Effector CD8-positive, alpha-beta T cell (primary cell): Measurements from ENCODE around the gene PLEKHG4B.
A peak's percentile ranks its signal among the peaks of the same experiment; 100 is the strongest.
"Not testable (repeated sequence)": the region's sequence is repeated elsewhere in the genome, so short reads cannot be mapped to it uniquely, and the experiment has no call there.

Source experiments
- DNase-seq: peaks from one replicate; lab custom pipeline; 2025; lab: John Stamatoyannopoulos, UW
- total RNA-seq, 4 experiments: gene quantifications; one replicate each; lab custom pipeline; 2026; lab: John Stamatoyannopoulos, UW

PLEKHG4B gene, protein sequence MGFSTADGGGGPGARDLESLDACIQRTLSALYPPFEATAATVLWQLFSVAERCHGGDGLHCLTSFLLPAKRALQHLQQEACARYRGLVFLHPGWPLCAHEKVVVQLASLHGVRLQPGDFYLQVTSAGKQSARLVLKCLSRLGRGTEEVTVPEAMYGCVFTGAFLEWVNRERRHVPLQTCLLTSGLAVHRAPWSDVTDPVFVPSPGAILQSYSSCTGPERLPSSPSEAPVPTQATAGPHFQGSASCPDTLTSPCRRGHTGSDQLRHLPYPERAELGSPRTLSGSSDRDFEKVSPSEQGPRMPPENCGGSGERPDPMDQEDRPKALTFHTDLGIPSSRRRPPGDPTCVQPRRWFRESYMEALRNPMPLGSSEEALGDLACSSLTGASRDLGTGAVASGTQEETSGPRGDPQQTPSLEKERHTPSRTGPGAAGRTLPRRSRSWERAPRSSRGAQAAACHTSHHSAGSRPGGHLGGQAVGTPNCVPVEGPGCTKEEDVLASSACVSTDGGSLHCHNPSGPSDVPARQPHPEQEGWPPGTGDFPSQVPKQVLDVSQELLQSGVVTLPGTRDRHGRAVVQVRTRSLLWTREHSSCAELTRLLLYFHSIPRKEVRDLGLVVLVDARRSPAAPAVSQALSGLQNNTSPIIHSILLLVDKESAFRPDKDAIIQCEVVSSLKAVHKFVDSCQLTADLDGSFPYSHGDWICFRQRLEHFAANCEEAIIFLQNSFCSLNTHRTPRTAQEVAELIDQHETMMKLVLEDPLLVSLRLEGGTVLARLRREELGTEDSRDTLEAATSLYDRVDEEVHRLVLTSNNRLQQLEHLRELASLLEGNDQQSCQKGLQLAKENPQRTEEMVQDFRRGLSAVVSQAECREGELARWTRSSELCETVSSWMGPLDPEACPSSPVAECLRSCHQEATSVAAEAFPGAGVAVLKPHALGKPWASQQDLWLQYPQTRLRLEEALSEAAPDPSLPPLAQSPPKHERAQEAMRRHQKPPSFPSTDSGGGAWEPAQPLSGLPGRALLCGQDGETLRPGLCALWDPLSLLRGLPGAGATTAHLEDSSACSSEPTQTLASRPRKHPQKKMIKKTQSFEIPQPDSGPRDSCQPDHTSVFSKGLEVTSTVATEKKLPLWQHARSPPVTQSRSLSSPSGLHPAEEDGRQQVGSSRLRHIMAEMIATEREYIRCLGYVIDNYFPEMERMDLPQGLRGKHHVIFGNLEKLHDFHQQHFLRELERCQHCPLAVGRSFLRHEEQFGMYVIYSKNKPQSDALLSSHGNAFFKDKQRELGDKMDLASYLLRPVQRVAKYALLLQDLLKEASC (N-terminal part only)
- 0 reads per million in 4 experiments for total RNA-seq

- DNase-seq, result no peak
These were observed at the start of gene PLEKHG4B for GRCh38 chr5:91556-92263. Gene PLEKHG4B (plus strand): TSS chr5:92168. CDS start chr5:92232, 64 bp downstream.

DNA sequence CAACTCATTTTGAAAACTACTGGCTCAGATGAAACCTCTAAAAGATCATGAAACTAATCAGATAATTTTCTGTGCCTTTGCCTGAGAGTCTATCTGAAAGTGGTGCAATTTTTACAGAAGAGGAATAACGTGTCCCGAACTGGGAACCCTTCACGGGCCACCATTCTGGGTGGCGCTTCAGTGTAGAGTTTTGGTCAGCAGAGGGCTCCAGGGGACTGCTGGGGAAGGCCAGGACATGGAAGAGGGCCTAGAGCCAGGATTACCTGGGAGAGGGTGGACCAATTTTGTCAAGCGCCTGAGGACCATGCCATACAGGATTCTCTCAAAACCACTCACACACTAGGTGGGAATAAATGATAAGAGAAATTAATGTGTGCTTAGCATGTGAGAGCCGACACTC, 49.7 kb upstream of the PLEKHG4B start:
- no peak for DNase-seq

DNA sequence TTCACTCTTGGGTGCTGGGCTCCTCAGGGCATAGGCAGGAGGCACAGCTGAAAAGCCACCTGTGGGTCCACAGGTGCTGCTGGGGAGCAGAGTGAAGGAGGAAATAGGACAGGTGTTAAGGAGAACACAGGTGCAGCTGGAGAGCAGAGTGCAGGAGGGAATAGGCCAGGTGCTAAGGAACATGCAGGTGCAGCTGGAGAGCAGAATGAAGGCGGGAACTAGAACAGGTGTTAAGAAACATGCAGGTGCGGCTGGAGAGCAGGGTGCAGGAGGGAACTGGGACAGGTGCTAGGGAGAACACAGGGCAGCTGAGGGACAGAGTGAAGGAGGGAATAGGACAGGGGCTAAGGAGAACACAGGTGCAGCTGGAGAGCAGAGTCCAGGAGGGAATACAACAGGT, 43.8 kb upstream of the PLEKHG4B start:
- DNase-seq, result no peak

DNA sequence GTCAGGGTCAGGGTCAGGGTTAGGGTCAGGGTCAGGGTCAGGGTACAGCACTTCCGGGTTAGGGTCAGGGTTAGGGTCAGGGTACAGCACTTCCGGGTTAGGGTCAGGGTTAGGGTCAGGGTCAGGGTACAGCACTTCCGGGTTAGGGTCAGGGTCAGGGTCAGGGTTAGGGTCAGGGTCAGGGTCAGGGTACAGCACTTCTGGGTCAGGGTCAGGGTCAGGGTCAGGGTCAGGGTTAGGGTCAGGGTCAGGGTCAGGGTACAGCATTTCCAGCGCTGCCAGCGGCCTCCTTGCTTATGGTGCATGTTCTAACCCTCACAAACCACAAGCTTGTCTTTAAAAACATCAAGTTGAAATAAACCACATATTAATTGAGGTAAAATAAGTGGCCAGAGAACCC, 42.4 kb upstream of the PLEKHG4B start:
- DNase-seq, result peak; percentile 7

DNA sequence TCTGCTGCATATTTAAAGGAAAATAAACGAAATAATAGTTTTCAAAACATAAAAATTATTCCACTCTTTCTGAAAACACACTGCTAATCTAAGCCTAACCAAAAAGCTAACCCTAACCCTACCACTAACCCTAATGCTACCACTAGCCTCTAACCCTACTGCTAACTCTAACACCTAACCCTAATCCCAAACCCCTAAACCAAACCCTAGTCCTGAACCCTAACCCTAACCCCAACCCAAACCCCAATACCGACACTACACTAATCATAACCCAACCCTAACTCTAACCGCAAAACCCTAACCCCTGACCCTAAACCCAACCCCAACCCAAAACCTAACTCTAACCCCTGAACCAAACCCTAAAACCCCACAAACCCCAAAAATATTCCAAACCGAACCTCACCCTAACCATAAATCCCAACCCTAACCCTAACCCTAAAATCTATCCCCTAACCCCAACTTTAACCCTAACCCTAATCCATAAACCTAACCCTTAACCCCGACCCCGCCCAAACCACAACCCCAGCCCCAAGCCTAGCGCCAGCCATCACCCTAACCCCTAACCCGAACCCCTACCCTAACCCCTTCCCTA, 41.9 kb upstream of the PLEKHG4B start:
- DNase-seq, result no peak

DNA sequence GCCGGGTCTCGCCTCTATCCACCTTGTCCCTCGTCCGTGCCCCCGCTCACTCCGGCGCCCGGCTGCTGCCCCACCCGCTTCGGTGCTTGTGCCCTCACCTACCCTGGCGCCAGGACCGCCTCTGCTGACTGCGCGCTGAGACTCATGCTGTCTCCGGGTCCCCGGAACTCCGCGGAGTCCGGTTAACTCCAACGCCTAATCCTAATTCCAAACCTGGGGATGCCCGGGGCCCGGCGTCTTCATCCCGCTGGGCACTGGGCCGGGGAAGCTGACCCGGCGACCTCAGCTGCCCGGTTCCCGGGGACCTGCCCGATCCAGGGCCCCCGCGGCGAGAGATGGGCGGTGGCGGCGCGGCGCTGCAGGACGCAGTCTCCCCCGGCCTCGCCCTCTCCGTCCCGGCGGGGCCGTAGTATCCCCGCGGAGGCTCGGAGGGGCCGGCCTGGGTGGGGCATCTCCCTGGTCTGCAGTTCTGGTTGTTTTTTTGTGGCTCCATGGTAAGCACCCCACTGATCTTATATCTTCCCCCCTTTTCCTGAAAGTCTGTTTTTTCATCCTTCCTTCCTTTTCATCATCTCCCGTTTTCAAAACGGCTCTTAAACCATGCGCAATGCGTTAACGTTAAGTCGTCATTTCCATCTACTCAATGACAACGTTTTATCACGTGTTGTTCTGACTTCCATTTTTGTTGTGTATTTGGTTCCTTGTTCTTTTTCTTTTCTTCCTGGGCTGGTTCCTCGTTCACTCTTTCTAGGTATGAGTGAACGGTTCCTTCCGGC, 41.1 kb upstream of the PLEKHG4B start:
- DNase-seq, result no peak

- DNase-seq, result no peak
These were observed 40.5 kb upstream of the PLEKHG4B start for GRCh38 chr5:51500-51823.

GRCh38 chr5:53381-54174, 38.4 kb upstream of the PLEKHG4B start:
- DNase-seq, result no peak

DNA sequence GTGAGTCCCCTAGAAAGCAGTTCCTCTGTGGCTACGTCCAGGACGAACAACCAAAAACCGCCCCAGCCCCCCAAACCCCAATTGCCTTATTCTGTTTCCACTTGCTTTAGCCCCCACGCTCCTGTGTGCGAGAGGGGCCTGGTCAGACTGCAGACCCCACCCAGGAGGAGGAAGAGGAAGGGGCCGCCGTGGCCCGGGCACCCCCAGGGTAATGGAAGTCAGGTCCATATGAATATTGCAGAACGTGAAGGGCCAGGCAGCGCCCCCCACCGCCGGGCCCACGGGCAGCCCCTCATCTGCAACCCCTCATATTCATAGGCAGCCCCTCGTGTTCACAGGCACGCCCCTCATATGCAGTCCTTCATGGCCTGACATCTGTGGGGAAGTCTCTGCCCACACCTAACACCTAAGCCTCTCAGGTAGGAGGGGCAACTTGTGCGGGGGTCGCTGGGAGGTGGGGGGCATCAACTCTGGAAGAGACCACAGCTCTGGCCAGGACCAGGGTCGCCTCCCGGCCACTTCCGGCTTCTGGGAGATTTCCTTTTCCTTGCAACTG, 37.7 kb upstream of the PLEKHG4B start:
- no peak for DNase-seq

DNA sequence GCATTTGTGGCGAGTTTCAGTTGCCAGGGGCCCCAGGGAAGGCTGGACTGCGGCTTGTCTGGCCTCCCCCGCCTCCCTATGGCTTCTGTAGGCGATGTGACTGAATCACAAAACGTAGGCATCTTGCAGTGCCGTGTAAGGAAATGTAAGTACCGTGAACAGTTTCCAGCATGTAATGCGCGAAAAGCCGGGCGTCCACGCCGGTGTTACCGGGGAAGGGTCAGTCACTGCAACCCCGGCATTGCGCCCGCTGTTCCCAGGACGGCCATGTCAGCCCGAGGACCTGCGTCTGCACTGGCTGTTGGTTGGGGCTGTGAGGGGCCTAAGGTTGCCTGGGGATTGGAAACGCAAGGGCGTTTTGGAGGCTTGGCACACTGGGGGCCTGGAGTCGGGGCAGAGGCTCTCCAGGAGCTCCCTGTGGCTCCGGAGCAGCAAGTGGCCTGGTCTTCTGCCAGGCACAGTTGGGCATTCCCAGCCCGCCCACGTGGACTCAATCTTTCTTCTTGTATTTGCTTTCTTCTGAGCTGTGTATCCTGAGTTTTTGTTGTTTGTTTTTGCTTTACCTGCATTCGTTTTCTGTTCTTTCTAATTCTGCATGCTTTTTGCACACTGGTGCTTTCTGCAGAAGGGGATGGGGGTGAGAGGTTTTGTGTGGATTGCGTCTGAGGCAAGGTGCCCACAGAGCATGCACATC, 36.9 kb upstream of the PLEKHG4B start:
- DNase-seq, result no peak

DNA sequence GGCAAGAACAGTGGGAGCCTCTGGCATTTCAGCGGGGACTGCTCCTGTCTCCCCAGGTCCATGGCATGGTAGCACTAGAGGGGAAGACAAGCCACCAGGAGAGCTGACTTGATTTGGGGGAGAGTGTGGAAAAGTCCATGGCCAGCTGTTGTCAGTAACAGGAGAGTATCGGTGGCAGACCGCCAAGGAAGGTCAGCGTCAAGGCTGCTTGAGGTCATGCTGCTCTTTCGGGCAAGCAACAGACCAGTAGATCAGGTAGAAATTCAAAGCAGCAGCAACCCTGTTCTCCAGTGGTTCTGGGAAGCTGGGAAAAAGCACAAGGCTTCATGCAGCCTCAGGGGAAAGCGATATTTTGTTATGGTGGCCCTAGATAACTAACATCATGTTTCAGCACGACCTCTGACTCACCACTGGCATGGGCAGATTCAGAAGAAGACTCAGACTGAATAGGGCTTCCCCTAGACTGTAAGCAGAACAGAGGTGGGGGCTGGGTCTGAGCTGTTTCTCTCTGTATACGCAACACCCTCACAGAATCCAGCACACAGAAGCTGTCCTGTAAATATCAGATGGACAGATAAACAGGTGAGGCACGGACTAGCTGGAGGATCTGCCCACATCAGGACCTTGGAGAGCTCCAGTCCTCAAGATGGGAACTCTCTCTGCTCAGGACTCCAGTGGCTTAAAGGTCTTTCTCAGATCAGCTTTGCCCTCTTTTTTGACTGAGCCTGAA, 35.2 kb upstream of the PLEKHG4B start:
- DNase-seq, result no peak

GRCh38 chr5:60250-60649, 31.7 kb upstream of the PLEKHG4B start:
- DNase-seq, result not testable (repeated sequence)

GRCh38 chr5:70440-70839, 21.5 kb upstream of the PLEKHG4B start:
- no peak for DNase-seq

DNA sequence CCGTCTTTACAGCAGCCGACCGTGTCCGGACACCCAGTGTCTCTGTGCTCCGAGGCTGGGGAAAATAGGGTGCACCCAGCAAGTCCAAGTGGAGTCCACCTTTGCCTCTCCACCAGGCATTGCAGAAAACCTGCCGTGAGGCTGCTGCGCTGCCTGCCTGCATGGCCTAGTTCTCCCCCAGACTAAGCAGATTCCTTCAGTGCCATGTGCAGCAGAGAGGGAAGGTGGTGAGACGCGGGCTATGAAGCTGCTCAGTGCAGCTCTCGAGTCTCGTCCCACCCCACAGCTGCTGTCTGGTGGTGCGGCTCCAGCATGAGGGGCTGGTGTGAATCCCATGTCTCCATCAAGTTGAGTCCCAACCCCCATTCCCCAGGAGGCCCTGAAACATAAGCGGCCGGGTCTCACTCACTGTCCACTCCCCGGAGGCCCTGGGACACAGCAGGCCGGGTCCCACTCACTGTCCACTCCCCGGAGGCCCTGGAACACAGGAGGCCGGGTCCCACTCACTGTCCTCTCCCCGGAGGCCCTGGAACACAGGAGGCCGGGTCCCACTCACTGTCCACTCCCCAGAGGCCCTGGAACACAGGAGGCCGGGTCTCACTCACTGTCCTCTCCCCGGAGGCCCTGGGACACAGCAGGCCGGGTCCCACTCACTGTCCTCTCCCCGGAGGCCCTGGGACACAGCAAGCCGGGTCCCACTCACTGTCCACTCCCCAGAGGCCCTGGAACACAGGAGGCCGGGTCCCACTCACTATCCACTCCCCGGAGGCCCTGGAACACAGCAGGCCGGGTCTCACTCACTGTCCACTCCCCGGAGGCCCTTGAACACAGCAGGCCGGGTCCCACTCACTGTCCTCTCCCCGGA, 19.4 kb upstream of the PLEKHG4B start:
- DNase-seq, result not testable (repeated sequence)

- not testable (repeated sequence) for DNase-seq
These were observed 18.9 kb upstream of the PLEKHG4B start for GRCh38 chr5:73181-73447.

DNA sequence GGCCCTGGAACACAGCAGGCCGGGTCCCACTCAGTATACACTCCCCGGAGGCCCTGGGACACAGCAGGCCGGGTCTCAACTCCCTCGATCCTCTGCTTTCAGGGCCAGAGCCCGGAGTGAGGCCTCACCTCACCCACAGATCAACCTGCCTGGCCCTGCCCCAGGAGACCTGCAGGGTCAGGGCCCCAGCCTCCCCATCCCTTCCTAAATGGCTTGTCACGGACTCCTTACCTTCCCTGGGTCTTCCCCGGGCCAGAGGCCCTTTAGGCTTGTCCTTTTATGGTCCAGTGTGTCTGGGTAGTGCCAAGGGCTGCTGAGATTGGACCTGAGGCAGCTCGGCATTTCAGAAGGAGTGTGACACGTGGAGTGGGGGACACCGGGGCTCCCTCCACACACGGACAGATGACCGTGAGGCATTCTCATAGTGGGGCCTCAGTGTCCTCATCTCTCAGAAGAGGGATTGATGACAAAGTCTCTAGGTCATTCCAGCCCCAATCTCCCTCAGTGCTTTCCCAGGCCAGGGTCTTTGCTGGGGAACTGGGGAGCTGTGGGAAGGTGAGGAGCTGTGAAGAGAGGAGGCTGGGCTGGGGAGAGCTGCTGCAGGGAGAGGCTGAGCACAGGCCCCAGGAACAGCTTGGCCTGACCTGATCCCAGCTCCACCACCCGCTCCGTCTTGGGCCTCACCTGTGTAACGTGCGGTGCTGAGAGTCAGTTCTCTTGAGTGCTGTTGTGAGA, 18.0 kb upstream of the PLEKHG4B start:
- DNase-seq, result no peak
